ENCODE data around the gene SV2B. TPM values are rescaled to one million over a fixed set of nuclear protein-coding genes. Genes with fewer than 3 reads are reported as not detected.

Gene SV2B
- total and polyA plus RNA-seq, 9 of the 15 experiments (the other 6 are each of a cell fraction or from before 2014, with no cell fraction given), result 0.01 to 0.25 (median 0.11) TPM

DNA sequence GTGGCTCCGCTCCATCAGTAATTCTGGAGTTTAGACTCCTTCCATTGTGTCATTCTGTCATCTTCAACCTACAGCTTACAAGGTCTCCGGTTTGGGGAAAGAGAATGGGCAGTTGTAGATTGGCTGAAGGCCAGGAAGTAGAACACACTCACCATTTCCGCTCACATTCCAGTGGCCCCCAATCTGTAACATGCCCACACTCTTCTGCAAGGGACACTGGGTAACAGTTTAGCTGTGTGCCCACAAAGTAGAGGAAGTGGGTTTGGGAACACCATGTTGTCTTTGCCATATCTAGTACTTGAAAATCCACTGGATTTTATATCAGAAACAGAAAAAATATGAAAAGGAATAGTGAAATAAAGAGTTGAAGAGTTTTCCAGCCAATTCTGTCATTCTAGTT is 153.5 kb downstream of the SV2B start:
- DNase-seq (ENCODE audit: extremely low read depth in 1 of 4, low spot score in 3 of 4), result no peak
- Histone ChIP-seq H3K9me1 (ENCODE audit: control insufficient read depth, insufficient read depth, low read length) (no peaks in the 10 kb centered on the region), H3K27me3 (ENCODE audit: control insufficient read depth in 2 of 2, insufficient read depth in 2 of 2, low read length in 2 of 2) (peaks cover 3 to 10% of the 10 kb centered on the region in 2 experiments; a peak in 3 of 5 replicates), H4K20me1 (replicated peaks; ENCODE audit: control insufficient read depth, insufficient read depth, low read length) (no peaks in the 10 kb centered on the region), H3K4me1 (replicated peaks in 1 of 2; ENCODE audit: control insufficient read depth in 2 of 2, insufficient read depth in 2 of 2, low read length in 2 of 2) (no peaks in the 10 kb centered on the region), H2AFZ (ENCODE audit: low read depth, low read length) (no peak overlapping the region), H3K79me2 (ENCODE audit: control insufficient read depth, insufficient read depth, low read length) (no peaks in the 10 kb centered on the region), H3K9me3 (replicated peaks; ENCODE audit: control insufficient read depth, insufficient read depth, low read depth, low read length) (no peaks in the 10 kb centered on the region), H3K9ac (ENCODE audit: insufficient read depth in 1 of 2, low read depth in 2 of 2, low read length in 2 of 2) (no peak overlapping the region), H3K4me2 (ENCODE audit: insufficient read depth, low read length) (no peak overlapping the region), H3K4me3 (no peak overlapping the region), H3K27ac (ENCODE audit: extremely low read depth, low read depth, low read length) (no peak overlapping the region), H3K36me3 (ENCODE audit: control insufficient read depth, insufficient read depth, low read length) (no peaks in the 10 kb centered on the region)
- WGBS (ENCODE audit: insufficient coverage, low coverage, missing lambda C conversion rate), result 0% methylated on average over 3 of the region's 3 CpGs
- no peak for FAIRE-seq
- intact Hi-C loops (cut with micrococcal nuclease), result no loop called here
- ATAC-seq, result no peak
- ChIA-PET CTCF (ENCODE audit: low intra/inter-chr PET ratio) (no interaction called here), POLR2A (interaction anchor here (0.6 kb wide), 1 partner anchor 958 kb away, joined by 3 read pairs; no protein-coding TSS in a partner anchor)
- in situ Hi-C loops (cut with MboI), result no loop called here
- no TSS peak for BruUV-seq (replicated peaks)
- TF ChIP-seq ESRRB (CRISPR knock-in tag; IDR thresholded peaks at IDR 0.05; ENCODE audit: borderline replicate concordance), result no peak
- TF ChIP-seq ETV1 (tag; conservative IDR thresholded peaks at IDR 0.05; ENCODE audit: low read depth), result no peak
- TF ChIP-seq, protein P1, sequence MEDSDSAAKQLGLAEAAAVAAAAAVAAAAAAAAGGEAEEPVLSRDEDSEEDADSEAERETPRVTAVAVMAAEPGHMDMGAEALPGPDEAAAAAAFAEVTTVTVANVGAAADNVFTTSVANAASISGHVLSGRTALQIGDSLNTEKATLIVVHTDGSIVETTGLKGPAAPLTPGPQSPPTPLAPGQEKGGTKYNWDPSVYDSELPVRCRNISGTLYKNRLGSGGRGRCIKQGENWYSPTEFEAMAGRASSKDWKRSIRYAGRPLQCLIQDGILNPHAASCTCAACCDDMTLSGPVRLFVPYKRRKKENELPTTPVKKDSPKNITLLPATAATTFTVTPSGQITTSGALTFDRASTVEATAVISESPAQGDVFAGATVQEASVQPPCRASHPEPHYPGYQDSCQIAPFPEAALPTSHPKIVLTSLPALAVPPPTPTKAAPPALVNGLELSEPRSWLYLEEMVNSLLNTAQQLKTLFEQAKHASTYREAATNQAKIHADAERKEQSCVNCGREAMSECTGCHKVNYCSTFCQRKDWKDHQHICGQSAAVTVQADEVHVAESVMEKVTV (CRISPR knock-in tag; IDR thresholded peaks at IDR 0.05), result no peak
- TF ChIP-seq, protein P2, sequence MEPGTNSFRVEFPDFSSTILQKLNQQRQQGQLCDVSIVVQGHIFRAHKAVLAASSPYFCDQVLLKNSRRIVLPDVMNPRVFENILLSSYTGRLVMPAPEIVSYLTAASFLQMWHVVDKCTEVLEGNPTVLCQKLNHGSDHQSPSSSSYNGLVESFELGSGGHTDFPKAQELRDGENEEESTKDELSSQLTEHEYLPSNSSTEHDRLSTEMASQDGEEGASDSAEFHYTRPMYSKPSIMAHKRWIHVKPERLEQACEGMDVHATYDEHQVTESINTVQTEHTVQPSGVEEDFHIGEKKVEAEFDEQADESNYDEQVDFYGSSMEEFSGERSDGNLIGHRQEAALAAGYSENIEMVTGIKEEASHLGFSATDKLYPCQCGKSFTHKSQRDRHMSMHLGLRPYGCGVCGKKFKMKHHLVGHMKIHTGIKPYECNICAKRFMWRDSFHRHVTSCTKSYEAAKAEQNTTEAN (CRISPR knock-in tag; IDR thresholded peaks at IDR 0.05), result no peak
- no peak for TF ChIP-seq RNF2 (IDR thresholded peaks at IDR 0.05)
- TF ChIP-seq EWSR1 (IDR thresholded peaks at IDR 0.05; ENCODE audit: borderline replicate concordance, low read depth, partially characterized antibody), result no peak
- TF ChIP-seq BHLHE40 (IDR thresholded peaks at IDR 0.05; ENCODE audit: low read length), result no peak
- no peak for TF ChIP-seq NFIC (IDR thresholded peaks at IDR 0.05)
- no peak for TF ChIP-seq TOE1 (IDR thresholded peaks at IDR 0.05; ENCODE audit: borderline replicate concordance)
- TF ChIP-seq TOE1 (CRISPR knock-in tag; IDR thresholded peaks at IDR 0.05; ENCODE audit: borderline replicate concordance, low read depth), result no peak
- TF ChIP-seq, protein P3, sequence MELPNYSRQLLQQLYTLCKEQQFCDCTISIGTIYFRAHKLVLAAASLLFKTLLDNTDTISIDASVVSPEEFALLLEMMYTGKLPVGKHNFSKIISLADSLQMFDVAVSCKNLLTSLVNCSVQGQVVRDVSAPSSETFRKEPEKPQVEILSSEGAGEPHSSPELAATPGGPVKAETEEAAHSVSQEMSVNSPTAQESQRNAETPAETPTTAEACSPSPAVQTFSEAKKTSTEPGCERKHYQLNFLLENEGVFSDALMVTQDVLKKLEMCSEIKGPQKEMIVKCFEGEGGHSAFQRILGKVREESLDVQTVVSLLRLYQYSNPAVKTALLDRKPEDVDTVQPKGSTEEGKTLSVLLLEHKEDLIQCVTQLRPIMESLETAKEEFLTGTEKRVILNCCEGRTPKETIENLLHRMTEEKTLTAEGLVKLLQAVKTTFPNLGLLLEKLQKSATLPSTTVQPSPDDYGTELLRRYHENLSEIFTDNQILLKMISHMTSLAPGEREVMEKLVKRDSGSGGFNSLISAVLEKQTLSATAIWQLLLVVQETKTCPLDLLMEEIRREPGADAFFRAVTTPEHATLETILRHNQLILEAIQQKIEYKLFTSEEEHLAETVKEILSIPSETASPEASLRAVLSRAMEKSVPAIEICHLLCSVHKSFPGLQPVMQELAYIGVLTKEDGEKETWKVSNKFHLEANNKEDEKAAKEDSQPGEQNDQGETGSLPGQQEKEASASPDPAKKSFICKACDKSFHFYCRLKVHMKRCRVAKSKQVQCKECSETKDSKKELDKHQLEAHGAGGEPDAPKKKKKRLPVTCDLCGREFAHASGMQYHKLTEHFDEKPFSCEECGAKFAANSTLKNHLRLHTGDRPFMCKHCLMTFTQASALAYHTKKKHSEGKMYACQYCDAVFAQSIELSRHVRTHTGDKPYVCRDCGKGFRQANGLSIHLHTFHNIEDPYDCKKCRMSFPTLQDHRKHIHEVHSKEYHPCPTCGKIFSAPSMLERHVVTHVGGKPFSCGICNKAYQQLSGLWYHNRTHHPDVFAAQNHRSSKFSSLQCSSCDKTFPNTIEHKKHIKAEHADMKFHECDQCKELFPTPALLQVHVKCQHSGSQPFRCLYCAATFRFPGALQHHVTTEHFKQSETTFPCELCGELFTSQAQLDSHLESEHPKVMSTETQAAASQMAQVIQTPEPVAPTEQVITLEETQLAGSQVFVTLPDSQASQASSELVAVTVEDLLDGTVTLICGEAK (IDR thresholded peaks at IDR 0.05), result no peak
- TF ChIP-seq, protein P3 (CRISPR knock-in tag; IDR thresholded peaks at IDR 0.05), result no peak

Data from K562 (cell line).